ENCODE measurements around the gene ARNT2.

The ARNT2 gene

DNA sequence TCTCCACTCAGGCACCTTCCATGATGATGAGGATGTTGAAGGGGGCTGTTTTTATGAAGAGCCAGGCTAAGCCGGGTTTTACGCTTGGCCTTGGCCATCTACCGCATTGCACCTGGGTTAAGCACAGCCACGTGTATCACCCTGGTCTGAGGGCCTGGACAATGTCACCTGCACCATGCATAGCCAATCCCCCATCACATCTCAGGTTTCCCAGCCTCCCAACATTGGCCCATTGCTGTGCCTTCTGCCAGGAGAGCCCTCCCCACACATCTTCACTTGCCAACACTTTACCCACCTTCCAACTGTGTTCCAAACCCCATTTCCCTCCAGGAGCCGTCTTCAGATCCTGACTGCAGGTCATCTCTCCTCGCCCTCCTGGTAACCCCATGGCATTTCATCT lies 155.6 kb downstream of the ARNT2 start:
- DNase-seq: no peak

DNA sequence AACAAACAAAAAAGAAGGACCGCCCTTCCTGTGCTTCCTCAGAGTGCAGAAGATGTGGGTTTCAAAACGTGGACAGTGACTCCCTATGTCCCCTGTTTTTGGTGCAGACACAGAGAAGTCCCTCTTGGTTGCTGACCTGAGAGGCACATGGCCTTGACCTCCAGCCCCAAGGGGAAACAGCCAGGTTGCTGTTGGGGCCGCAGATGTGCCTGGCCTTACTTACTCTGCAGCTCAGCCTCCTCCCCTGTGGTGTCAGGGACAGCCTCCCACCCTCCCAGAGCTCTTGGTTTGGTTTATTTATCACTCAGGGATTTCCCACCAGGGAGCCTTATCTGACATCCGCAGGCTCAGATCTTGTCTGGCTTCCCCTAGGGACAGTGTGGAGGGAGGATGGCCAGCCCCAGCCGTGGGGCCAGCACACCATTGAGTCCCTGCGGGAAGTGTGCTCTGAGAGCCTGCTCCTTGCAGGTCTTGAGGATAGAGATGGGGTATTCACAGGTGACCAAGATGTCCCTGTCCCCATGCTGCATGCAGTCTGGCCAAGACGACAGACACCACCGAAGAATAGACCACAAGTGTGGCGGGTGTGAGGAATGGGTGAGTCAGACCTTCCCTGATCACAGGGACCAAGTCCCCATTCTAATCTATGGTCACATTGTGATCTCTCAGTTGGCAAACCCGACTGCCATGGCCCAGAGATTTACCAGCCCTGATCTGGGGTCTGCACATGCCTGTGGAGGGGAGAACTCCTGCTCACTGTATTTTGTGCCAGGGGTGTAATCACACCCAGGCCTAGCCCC lies 156.6 kb downstream of the ARNT2 start:
- DNase-seq: no peak

DNA sequence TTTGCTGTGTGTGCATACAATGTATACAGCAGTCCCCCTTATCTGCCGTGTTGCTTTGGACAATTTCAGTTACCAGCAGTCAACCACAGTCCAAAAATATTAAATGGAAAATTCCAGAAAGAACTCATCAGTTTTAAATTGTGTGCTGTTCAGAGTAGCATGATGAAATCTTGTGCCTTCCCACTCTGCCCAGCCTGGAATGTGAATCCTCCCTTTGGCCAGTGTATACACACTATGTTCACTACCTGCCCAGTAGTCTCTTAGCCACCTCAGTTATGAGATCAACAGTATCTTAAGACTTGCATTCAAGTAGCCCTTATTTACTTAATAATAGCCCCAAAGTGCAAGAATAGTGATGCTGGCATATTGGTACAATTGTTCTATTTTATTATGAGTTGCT lies 157.3 kb downstream of the ARNT2 start:
- no peak for DNase-seq

DNA sequence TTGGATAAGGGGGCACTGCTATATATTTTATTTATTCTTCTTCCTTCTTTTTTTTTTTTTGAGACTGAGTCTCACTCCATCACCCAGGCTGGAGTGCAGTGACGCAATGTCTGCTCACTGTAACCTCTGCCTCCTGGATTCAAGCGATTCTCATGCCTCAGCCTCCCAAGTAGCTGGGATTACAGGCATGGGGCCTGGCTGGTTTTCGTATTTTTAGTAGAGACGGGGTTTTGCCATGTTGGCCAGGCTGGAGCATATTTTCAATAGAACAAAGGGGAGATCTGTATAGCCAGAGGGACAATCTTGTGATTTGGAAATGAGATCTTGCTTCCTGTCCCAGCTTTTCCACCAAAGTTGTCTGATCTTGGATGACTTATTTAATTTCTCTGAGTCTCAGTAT lies 157.9 kb downstream of the ARNT2 start:
- no peak for DNase-seq

DNA sequence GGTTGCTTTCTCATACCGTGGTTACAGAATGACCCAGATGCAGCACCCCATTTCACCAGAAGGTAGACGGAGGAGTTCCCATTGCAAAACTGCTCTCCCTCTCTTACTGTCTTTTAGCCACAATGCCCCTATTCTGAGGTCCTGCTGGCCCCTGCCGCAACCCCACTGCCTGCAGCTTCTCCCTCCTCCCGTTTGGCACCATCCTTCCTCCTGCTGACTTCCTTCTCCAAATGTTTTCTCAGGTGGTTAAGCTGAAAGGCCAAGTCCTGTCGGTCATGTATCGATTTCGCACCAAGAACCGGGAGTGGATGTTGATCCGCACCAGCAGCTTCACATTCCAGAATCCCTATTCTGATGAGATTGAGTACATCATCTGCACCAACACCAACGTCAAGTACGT lies 158.7 kb downstream of the ARNT2 start:
- no peak for DNase-seq

DNA sequence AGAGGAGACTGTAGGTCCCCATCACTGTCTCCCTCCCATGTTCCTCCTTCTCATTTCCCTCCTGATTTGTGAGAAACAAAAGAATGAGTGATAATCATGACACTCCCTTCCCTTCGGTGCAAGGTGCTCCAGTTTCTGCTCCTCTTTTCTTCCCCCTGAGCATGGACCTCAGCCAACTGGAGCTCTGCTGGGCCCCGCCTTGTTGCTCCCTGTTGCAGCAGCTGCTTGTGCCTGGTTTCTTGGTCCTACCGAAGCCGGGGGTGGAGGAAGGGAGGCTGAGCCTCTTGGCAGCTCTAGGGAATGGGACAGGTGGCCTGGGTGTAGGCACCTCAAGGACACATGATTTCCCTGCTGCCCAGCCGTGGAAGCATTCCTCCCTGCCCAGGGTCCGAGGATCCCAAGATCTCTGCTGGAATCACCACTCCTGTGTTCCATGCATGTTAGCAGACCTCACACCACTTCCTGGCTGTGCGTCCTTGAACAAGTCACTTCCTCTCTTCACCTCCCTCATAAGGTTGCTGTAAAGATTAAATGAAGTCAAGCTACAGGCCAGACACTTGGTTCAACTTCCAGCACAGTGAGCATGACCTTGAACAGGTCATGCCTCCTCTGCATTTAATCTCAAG lies 159.3 kb downstream of the ARNT2 start:
- DNase-seq: no peak

DNA sequence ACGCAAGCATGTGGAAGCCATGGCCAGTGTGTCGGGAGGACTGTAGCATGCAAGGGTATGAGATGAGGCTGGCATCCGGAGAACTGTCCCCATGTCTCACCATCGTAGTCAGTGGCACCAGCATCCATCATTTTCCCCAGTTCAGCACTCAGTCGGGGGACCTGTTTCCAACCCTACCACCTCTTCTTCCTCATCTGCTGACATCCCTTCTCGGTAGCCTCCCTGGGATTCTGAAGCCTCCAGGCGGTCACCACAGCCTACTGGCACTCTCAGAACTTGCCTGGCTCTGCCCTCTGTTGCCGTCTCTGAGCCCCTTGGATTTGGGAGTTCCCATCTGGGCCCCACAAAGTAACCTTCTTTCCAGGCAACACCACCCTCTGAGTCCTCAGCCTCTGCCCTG lies 159.9 kb downstream of the ARNT2 start:
- no peak for DNase-seq

DNA sequence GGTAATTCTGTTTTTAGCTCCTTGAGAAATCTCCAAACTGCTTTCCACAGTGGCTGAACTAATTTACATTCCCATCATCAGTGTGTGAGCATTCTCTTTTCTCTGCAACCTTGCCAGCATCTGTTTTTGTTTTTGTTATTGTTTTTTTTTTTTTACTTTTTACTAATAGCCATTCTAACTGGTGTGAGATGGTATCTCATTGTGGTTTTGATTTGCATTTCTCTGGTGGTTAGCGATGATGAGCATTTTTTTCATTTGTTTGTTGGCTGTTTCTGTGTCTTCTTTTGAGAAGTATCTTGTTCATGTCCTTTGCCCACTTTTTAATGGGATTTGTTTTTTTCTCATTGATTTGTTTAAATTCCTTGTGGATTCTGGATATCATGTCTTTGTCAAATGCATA lies 161.2 kb downstream of the ARNT2 start:
- no peak for DNase-seq

DNA sequence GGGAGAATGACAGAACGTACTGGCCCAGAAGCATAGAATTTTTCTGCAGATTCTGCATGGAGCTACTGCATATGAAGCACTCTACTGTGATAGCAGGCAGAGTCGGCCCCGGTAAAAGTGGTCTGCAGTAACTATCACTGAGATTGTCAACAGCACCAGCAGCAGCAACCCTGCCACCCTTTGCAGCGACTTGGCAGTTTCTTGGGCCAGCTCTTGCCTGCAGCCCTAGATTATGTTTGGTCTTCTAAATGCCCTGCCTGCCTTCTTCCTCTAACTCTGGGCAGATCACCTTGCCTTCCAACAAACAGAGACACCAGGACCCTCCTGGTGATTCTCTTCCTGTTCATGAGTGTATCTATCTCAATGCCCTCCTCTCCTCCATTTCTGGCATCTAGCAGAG lies 161.8 kb downstream of the ARNT2 start:
- no peak for DNase-seq

DNA sequence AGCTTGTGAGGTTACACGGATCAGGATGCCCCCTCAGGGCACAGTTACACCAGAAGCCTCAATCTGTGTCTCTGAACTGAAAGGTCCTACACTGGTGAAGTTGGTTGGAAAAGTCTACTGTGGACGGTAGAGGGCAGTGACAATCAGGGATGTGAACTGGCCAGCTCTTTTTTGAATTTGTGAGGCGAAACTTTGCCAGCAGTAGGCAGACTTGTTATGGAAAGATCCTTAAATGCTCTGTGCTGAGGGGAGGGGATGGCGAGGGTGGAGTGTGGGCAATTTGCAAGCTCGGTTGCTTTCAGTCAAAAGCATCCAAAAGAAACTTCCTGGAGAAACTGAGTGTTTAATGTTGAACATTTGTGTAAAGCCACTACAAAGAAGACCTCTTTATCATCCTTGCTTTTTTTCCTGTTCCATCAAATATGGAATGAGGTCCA lies 163.6 kb downstream of the ARNT2 start:
- peak; percentile 10 for DNase-seq

DNA sequence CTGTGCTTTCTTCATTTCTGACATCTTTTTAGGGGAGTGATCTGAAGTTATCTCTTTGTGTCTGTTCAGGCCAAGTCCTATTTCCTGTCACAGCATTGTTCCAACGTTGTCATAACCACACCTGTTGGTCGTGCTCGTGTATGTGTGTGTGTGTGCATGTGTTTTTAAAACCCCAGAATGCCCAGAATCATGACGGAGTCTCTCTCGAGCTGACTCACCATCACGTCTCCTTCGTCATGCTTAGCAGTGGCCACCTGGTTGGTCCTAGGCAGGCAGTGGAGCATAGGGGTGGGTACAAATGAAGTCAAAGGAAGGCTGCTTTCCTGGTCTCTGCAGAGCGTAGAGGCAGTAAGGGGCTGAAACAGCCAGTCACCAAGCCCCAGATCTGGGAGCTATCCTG lies 164.1 kb downstream of the ARNT2 start:
- no peak for DNase-seq

DNA sequence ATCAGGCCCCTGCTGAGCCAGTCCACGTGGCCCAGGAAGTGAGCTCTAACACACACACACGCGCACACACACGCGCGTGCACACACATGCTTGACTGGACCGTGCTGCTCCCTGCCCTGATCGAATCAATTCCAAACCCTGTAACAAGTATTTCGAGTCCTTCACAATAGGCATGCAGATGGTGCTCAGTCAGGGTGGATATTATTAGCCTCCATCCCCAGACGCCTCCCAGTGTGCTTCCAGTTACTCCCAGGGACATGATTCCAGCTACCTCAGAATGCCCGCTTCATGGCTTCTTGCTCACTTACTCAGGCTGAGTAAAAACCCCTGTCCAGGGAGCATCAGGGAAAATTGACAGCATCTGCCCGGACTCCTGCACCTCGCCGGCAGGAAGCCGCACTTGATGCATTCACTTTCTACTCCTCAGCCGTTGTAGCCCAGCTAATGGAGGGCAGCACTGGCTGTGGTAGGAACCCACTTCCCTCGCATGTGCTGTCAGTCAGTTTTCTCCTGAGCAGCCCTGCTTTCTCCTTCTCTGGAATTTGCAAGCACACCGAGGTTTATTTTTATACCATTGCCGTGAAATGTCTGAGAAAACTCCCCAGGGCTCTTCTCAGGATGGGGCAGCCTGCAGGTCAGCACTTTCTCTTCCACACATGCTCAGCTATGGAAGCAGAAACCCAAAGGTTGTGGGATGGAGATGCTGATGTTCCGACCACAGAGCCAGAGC lies 164.9 kb downstream of the ARNT2 start:
- no peak for DNase-seq

DNA sequence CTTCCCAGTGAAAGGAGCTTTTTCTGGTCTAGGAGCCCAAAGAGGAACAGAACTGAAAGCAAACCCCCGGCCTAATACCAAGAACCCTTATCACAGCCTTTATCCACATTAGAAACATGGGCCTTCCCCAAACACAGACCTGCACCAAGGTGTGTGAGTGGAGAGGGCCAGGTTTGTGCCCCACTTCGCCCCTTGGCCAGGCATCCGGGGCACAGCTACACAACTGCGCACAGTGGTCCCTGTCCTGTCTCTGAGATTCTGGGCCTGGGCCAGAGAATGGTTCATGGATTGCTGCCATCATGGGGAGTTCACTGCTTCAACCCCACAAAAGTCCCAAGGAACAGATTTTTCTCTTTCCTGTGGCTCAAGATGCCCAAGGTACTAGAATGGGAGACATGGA lies 165.5 kb downstream of the ARNT2 start:
- no peak for DNase-seq

DNA sequence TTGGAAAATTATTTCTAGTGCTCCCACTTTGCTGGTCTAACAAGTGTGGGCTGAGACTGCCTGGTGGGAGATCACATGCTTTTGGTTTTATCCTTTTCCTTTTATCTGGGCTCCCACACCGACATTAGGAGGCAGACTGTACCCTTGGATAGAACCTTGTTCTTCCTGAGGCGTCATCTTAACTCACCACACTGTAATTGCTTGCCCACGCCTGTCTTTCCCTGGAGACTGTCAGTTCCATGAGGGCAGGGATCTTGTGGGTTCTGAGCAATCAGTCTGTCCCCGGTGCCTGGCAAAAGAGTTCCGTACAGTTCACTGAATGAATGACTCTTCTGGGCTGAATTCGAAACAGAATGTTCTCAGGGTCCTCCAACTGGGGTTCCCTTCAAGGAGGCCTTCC lies 166.4 kb downstream of the ARNT2 start:
- no peak for DNase-seq

DNA sequence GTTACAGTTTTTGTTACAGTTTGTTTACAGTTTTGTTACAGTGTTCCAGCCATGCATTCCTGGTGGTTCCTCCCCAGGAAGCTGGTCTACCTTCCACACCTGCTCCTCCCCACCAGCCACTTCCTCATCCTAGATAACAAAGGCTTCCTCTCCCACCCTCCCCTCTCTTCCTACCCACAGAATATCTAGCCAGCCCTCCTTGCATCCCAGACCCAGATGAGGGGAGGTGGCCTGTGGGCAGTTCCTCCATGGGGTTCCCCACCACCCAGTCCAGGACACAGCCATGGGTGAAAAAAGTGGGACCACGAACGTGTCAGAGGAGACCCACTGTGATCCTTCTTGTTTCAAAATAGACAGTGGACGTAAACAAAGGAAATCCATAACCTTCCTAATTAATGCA lies 168.2 kb downstream of the ARNT2 start:
- DNase-seq: no peak

DNA sequence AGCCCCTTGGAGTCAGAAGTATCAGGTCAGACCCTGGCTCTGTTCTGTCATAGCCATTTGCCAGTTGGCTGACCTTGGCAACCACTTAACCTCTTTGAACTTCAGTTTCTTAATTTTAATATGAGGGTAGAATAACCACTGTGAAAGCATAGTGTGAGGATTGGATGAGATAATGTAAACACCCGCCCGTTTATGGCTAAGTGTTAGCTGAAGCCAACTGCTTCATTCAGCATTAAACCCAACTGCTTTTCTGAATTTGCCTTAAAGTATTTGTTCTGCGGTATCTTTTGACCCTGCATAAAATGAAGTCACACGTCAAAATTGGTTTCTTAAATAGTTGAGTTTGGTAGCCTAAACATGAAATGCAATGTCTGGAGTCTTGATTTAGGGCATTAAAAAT lies 169.4 kb downstream of the ARNT2 start:
- DNase-seq: no peak

DNA sequence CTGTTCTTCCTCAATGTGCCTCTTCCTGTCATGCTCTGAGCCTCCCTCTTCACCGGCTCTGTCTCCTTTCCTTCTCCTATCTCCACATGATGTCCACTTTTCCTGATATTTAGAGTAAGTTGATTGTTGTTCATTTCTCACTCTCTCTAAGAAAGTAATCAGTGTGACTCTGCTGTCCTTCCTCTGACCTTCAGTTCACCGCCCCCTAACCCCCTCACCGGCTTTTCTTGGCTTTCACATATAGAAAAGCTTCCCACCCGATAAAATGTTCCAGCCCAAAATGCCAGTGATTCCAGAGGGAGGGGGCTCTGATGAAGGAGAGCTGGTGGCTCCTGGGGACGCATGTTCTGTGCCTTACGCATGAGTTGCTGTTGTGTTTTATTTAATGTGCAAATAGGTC lies 170.4 kb downstream of the ARNT2 start:
- DNase-seq: no peak

DNA sequence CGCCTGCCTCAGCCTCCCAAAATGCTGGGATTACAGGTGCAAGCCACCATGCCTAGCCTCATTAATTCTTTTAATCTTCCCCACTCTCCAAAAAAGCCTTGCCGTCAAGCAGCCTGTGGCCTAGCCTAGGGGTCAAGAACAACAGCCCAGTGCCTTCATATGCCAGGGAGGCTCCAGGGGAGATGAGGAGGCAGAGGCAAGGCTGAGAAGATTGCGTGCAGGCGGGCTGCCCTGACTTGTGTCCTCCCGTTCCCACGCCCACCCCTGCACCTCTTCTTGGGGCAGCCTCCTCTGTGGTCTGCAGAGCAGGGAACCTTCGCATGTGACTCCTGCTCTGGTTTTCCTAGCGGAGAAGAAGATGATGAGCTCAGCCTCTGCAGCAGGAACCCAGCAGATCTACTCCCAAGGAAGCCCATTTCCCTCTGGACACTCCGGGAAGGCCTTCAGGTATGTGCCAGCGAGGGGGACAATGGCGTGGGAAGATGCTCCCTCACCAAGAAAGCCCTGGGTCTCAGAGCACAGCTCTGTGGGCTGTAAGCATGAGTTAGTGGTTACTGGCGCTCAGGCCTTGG lies 172.4 kb downstream of the ARNT2 start:
- DNase-seq: no peak

DNA sequence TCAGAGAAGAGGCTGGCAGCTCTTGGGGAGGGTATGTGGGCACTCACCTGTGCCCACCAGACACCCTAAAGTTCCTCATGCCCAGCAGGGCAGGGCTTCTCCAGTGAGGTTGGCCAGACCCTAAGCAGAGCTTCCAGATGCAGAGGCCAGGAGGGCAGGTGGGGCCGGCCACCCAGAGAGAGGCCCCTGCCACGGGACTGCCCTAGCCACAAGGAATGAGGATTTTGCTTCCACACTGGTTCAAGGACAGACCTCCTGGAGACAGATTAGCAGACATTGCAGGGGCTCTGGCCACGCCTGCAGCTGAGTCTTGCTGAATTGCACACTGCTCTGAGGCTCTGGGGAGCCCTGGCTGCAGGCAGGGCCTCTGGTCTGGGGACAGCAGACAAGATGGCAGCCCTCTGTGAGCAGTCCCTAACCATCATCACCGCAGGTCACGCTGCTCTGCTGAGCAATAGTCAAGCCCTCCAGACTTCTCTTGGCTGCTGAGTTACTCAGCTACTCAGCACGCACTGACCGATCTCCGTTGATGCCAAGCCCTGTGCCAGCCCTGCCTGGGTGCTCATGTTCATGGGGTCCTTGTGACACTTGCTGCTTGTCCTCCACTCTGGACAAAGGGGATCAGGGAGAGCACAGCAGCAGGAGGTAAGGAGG lies 173.5 kb downstream of the ARNT2 start:
- no peak for DNase-seq

DNA sequence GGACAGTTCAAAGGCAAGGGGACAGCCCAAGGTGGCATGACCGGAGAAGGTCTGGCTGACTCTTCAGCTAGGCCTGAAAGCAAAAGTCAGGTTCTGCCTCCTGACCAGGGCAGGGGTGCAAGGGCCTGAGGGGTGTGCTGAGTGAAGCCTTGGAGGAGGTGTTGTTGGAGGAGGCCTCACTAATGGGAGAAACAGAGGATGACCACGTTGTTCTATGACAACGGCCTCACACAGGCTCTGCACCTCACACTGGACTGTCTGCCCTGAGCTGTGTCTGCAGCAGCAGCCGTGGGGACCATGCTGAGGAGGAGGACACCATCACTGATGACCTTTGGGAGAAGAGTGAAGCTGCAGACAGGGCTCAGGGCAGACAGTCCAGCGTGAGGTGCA lies 174.0 kb downstream of the ARNT2 start:
- DNase-seq: no peak

DNA sequence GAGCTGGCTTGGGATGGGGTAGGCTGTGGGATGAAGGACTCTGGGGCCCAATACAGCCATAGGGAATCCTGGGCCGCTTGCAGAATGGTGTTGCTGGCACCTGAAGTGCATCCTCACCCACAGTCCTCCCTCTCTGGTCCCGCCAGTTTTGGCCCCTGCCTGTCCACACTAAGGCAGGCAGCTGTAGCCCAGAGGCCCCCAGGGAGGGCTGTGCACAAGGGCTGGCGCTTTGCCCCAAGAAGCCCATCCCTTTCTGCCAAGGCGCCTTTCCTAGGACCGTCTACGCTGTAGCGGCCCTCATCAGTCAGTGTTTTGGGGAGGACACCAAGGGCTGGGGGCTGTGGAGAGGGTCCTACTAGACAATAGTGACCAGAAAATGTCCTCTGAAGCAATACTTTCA lies 174.7 kb downstream of the ARNT2 start:
- no peak for DNase-seq

DNA sequence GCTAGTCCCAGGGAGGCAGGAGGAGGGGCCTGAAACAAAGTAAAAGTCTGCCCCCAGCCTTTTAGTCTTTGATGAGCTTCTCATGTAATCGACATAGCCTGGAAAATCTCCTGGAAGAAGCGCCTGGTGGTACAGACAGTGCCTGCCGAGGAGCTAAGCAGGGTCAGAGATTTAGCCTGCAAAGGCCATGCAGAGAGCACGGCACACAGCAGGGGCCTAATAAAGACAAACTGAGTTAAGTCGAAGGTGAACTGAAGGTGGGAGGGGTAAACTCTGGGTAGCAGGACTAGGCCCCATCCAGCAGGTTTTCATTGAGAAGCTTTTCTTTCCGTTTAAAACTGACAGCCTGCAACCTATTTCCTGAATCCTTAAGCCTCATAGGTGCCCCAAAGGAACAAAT lies 175.4 kb downstream of the ARNT2 start:
- DNase-seq: no peak

DNA sequence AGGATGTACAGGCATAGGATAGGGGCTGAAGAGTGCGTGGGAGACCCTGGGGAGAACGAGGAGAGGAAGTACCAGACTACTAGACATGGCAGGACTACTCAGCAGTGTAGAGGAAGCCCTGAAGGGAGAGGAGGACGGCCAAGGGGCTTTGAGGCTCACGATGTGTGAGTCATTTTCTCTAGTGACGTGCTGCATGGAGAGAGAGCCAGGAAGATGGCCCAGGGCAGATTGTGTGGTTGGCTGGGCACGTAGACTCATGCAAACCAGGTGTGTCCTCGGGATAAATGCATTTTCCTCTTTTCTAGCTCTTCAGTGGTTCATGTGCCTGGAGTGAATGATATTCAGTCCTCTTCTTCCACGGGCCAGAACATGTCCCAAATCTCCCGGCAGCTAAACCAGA lies 175.9 kb downstream of the ARNT2 start:
- no peak for DNase-seq

All from NCI-H345 (cell line).